ENCODE results near the gene FOCAD.
"Not testable (repeated sequence)": the region's sequence is repeated elsewhere in the genome, so short reads cannot be mapped to it uniquely, and the experiment has no call there.

Gene FOCAD

DNA sequence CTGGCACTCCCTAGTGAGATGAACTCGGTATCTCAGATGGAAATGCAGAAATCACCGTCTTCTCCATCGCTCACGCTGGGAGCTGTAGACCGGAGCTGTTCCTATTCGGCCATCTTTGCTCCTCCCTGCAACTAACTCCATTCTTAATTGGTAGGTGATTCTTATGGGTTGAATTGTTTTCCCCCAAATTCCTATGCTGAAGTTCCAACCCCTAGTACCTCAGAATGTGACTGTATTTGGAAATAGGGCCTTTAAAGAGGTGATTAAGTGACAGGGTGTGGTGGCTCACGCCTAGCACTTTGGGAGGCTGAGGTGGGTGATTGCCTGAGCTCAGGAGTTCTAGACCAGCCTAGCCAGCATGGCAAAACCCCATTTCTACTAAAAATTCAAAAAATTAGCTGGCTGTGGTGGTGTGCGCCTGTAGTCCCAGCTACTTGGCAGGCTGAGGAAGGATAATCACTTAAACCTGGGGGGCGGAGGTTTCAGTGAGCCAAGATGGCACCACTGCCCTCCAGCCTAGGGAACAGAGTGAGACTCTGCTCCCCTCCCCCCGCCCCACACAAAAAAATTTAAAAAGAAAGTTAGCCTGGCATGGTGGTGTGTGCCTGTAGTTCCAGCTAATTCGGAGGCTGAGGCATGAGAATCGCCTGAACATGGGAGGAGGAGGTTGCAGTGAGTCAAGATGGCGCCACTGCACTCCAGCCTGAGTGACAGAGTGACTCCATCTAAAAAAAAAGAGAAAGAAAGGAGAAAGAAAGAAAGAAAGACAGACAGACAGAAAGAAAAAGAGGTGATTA, 25.2 kb upstream of the FOCAD start:
- DNase-seq (ENCODE audit: low spot score in 2 of 2) (no peak), ATAC-seq (ENCODE audit: low read depth) (no peak)
- Mint-ChIP-seq H3K4me3 (peak overlapping the region; percentile 85), H3K27ac (no peak overlapping the region), H3K9me3 (no peaks in the 10 kb centered on the region), H3K27me3 (peaks cover 7% of the 10 kb centered on the region), H3K36me3 (no peaks in the 10 kb centered on the region), H3K4me1 (no peaks in the 10 kb centered on the region)

GRCh38 chr9:20659474-20659967, 24.5 kb upstream of the FOCAD start:
- H3K36me3 Mint-ChIP-seq: no peaks in the 10 kb centered on the region
- ATAC-seq (ENCODE audit: low read depth): no peak

GRCh38 chr9:20662156-20662555, 21.9 kb upstream of the FOCAD start:
- ATAC-seq (ENCODE audit: low read depth) (no peak), DNase-seq (ENCODE audit: low spot score in 2 of 2) (no peak)
- Mint-ChIP-seq H3K27me3 (peaks cover 2% of the 10 kb centered on the region), H3K27ac (no peak overlapping the region), H3K9me3 (no peaks in the 10 kb centered on the region), H3K4me3 (no peak overlapping the region), H3K36me3 (no peaks in the 10 kb centered on the region), H3K4me1 (no peaks in the 10 kb centered on the region)

More at GRCh38 chr9:20659474-20659967, 24.5 kb upstream of the FOCAD start:
- Mint-ChIP-seq H3K27ac (no peak overlapping the region), H3K27me3 (peaks cover 3% of the 10 kb centered on the region), H3K4me3 (no peak overlapping the region), H3K9me3 (no peaks in the 10 kb centered on the region), H3K4me1 (no peaks in the 10 kb centered on the region)
- no peak for DNase-seq (ENCODE audit: low spot score in 2 of 2)

DNA sequence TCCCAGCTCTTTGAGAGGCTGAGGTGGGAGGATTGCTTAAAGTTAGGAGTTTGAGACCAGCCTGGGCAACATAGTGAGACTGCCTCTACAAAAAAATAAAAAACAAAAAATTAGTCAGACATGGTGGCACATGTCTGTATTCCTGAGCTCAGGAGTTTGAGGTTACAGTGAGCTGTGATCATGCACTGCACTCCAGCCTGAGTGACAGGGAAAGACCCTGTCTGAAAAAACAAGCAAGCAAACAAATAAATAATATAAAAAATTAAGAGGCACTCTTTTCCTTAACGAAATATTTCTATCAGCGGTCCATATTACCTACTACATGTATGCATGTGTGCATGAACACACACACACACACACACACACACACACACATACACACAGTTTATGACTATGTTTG, 20.9 kb upstream of the FOCAD start:
- no peaks in the 10 kb centered on the region for H3K4me1 Mint-ChIP-seq
- no peaks in the 10 kb centered on the region for H3K36me3 Mint-ChIP-seq
- no peak overlapping the region for H3K27ac Mint-ChIP-seq
- peaks cover 2% of the 10 kb centered on the region for H3K27me3 Mint-ChIP-seq
- H3K4me3 Mint-ChIP-seq: no peak overlapping the region
- ATAC-seq (ENCODE audit: low read depth) (no peak), DNase-seq (ENCODE audit: low spot score in 2 of 2) (no peak)
- H3K9me3 Mint-ChIP-seq: no peaks in the 10 kb centered on the region

- no peak for ATAC-seq (ENCODE audit: low read depth)
- no peak overlapping the region for H3K27ac Mint-ChIP-seq
Measured at GRCh38 chr9:20664501-20664900, 19.6 kb upstream of the FOCAD start.

DNA sequence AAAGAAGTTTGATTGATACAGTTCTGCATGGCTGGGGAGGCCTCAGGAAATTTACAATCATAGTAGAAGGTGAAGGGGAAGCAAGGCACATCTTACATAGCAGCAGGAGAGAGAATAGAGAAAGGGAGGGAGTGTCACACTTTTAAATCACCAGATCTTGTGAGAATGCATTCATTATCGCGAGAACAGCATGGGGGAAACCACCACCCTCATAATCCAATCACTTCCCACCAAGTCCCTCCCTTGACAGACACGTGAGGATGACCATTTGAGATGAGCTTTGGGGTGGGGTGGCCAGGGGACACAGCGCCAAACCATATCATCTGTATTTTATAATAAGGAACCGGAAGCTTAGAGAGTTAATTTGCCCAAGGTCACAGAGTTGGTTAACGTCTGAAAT, 13.7 kb upstream of the FOCAD start:
- peaks cover 2% of the 10 kb centered on the region for H3K36me3 Mint-ChIP-seq
- DNase-seq (ENCODE audit: low spot score in 2 of 2) (no peak), ATAC-seq (ENCODE audit: low read depth) (no peak)
- H3K9me3 Mint-ChIP-seq: no peaks in the 10 kb centered on the region
- H3K4me1 Mint-ChIP-seq: no peaks in the 10 kb centered on the region
- no peak overlapping the region for H3K4me3 Mint-ChIP-seq
- H3K27ac Mint-ChIP-seq: no peak overlapping the region
- H3K27me3 Mint-ChIP-seq: peaks cover 2% of the 10 kb centered on the region

More at GRCh38 chr9:20664501-20664900, 19.6 kb upstream of the FOCAD start:
- no peaks in the 10 kb centered on the region for H3K9me3 Mint-ChIP-seq
- no peak for DNase-seq (ENCODE audit: low spot score in 2 of 2)
- H3K4me3 Mint-ChIP-seq: no peak overlapping the region
- H3K36me3 Mint-ChIP-seq: no peaks in the 10 kb centered on the region
- peaks cover 2% of the 10 kb centered on the region for H3K27me3 Mint-ChIP-seq
- no peaks in the 10 kb centered on the region for H3K4me1 Mint-ChIP-seq

- peaks cover 2% of the 10 kb centered on the region for H3K36me3 Mint-ChIP-seq
- H3K4me1 Mint-ChIP-seq: no peaks in the 10 kb centered on the region
- H3K4me3 Mint-ChIP-seq: no peak overlapping the region
- H3K27me3 Mint-ChIP-seq: peaks cover under 1% of the 10 kb centered on the region
- DNase-seq (ENCODE audit: low spot score in 2 of 2): no peak
- no peaks in the 10 kb centered on the region for H3K9me3 Mint-ChIP-seq
- H3K27ac Mint-ChIP-seq: no peak overlapping the region
- no peak for ATAC-seq (ENCODE audit: low read depth)
Measured at GRCh38 chr9:20671635-20672034, 12.4 kb upstream of the FOCAD start.

- H3K4me3 Mint-ChIP-seq; H3K4me1 Mint-ChIP-seq; ATAC-seq (ENCODE audit: low read depth); DNase-seq (ENCODE audit: low spot score in 2 of 2); H3K27ac Mint-ChIP-seq; H3K27me3 Mint-ChIP-seq; H3K9me3 Mint-ChIP-seq; H3K36me3 Mint-ChIP-seq: not testable (repeated sequence)
Measured at GRCh38 chr9:20673537-20673936, 10.5 kb upstream of the FOCAD start.

GRCh38 chr9:20681467-20681866, 2.6 kb upstream of the FOCAD start:
- no peaks in the 10 kb centered on the region for H3K36me3 Mint-ChIP-seq
- DNase-seq (ENCODE audit: low spot score in 2 of 2): no peak
- H3K9me3 Mint-ChIP-seq: no peaks in the 10 kb centered on the region
- peaks cover 14% of the 10 kb centered on the region for H3K4me1 Mint-ChIP-seq
- H3K4me3 Mint-ChIP-seq: no peak overlapping the region
- H3K27ac Mint-ChIP-seq: no peak overlapping the region
- no peaks in the 10 kb centered on the region for H3K27me3 Mint-ChIP-seq
- no peak for ATAC-seq (ENCODE audit: low read depth)

DNA sequence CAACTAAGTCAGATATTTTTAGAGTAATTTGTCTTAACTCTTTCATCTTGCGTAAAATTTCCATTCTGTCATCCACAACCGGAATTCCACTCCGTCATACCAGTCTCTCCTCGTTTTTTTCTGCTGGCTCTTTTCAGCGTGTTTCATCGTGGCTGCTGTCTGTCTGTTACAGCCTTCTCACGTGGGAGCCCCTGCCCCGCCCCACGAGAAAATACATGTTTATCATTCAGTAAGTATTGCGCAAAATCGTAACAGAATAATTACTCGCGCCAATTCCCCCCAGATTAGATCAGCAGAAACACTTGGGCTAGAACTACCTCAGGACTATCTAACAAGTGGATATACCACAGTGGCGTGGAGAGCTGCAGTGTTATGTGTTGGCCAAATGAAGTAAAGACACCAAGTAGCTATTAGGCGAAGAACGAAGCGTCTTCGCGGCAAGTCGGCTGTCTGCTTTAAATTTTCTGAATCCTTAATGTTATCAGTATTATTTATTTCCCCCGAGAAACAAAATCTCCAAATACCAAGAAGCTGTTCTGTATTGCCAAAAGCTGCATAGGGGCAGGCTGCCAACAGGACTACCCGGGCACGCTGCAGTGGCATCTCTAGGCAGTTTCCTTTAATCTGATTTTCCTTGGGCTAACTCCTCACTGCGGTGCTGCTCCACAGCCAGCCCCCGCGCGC, 566 bp upstream of the FOCAD start:
- peak in 1 of 2 donors; percentile 14 for DNase-seq (ENCODE audit: low spot score in 2 of 2)
- Mint-ChIP-seq H3K36me3 (no peaks in the 10 kb centered on the region), H3K9me3 (no peaks in the 10 kb centered on the region), H3K4me3 (peak overlapping the region; percentile 87), H3K4me1 (peaks cover 14% of the 10 kb centered on the region), H3K27me3 (no peaks in the 10 kb centered on the region), H3K27ac (no peak overlapping the region)
- peak; percentile 3 for ATAC-seq (ENCODE audit: low read depth)

DNA sequence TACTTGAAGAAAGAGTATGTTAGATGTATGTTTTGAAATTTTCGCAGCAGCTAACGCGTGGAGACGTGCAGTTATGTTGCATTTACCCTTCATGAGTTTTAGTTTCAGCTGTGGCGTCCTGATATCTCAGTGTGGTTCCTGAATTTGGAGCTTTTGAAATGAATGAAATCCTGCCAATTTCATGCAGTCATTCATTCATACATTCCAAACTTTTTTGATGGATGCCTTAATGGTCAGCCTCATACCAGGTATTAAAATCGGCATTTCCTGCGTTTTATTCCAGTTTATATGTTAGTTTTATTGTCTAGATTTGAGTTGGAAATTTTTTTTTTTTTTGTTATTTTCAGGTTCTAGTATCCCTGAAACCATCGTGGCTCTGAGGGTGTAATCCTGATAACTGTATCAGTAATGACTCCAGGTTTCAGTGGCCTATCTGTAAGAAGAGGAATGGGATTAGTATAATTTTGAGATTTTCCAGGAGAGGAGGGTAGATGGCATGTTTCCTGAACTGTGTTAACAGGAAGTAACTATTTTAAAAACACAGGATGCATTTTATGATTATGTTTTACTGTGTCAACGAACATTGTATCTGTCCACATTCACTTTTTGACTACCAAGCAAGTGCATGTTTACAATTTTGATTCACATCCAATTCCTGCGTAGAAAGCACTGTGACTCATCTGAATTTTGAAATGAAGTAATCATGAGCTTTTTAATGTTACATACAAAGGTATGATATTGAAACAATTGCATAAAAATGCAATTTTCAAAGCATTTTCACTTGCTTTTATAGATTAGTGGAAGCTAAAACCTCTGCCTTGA, 1.0 kb downstream of the FOCAD start:
- no peak for DNase-seq (ENCODE audit: low spot score in 2 of 2)
- Mint-ChIP-seq H3K36me3 (no peaks in the 10 kb centered on the region), H3K4me3 (peak overlapping the region; percentile 87), H3K27me3 (no peaks in the 10 kb centered on the region), H3K9me3 (no peaks in the 10 kb centered on the region), H3K4me1 (peaks cover 12% of the 10 kb centered on the region), H3K27ac (peak overlapping the region; percentile 22)
- ATAC-seq (ENCODE audit: low read depth): no peak

DNA sequence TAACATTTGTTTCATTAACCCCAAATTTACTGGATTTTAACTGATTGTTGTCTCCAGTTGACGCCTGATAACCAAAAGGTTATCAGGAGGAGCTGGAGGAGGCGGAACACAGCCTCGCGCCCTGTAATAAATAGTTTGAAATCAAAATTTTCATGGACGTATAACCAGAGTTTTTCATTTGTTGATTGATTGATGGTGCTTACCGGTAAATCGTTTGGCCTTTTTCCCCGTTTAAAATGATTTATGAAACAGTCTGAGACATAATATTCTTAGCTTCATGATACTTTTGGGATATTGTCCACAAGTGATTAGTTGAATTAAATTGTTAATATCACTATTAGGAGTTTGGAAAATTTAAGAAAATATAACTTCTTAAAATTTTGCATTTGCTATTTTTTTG, 1.7 kb downstream of the FOCAD start:
- ATAC-seq (ENCODE audit: low read depth) (no peak), DNase-seq (ENCODE audit: low spot score in 2 of 2) (no peak)
- Mint-ChIP-seq H3K27ac (no peak overlapping the region), H3K4me1 (peaks cover 12% of the 10 kb centered on the region), H3K4me3 (no peak overlapping the region), H3K27me3 (no peaks in the 10 kb centered on the region), H3K9me3 (no peaks in the 10 kb centered on the region), H3K36me3 (no peaks in the 10 kb centered on the region)

- no peaks in the 10 kb centered on the region for H3K9me3 Mint-ChIP-seq
- H3K27ac Mint-ChIP-seq: no peak overlapping the region
- peaks cover 4% of the 10 kb centered on the region for H3K36me3 Mint-ChIP-seq
- ATAC-seq (ENCODE audit: low read depth): no peak
- no peak for DNase-seq (ENCODE audit: low spot score in 2 of 2)
- peaks cover 9% of the 10 kb centered on the region for H3K4me1 Mint-ChIP-seq
- H3K4me3 Mint-ChIP-seq: no peak overlapping the region
- H3K27me3 Mint-ChIP-seq: no peaks in the 10 kb centered on the region
Measured at GRCh38 chr9:20689833-20690232, 5.8 kb downstream of the FOCAD start.

GRCh38 chr9:20692554-20692953, 8.5 kb downstream of the FOCAD start:
- no peaks in the 10 kb centered on the region for H3K27me3 Mint-ChIP-seq
- no peak overlapping the region for H3K4me3 Mint-ChIP-seq
- DNase-seq (ENCODE audit: low spot score in 2 of 2) (no peak), ATAC-seq (ENCODE audit: low read depth) (no peak)
- H3K4me1 Mint-ChIP-seq: peaks cover 6% of the 10 kb centered on the region
- H3K36me3 Mint-ChIP-seq: peaks cover 5% of the 10 kb centered on the region
- no peak overlapping the region for H3K27ac Mint-ChIP-seq
- no peaks in the 10 kb centered on the region for H3K9me3 Mint-ChIP-seq

Data from memory B cell (primary cell).